ENCODE data around the gene FAM133A.

GRCh38 chrX:93703701-93704100 is 29.7 kb downstream of the FAM133A start:
- no peak for TF ChIP-seq CTCF (IDR thresholded peaks at IDR 0.05)
- no peak for TF ChIP-seq POLR2A (IDR thresholded peaks at IDR 0.05)

All from uterus (tissue), 2 donors.